Stimulated activated naive CD4-positive, alpha-beta T cell (primary cell): ENCODE data around the gene RRM2.

Experiments used
- DNase-seq, 6 experiments: peaks; one replicate each; lab custom pipeline; 2025; lab: John Stamatoyannopoulos, UW

Gene RRM2

DNA sequence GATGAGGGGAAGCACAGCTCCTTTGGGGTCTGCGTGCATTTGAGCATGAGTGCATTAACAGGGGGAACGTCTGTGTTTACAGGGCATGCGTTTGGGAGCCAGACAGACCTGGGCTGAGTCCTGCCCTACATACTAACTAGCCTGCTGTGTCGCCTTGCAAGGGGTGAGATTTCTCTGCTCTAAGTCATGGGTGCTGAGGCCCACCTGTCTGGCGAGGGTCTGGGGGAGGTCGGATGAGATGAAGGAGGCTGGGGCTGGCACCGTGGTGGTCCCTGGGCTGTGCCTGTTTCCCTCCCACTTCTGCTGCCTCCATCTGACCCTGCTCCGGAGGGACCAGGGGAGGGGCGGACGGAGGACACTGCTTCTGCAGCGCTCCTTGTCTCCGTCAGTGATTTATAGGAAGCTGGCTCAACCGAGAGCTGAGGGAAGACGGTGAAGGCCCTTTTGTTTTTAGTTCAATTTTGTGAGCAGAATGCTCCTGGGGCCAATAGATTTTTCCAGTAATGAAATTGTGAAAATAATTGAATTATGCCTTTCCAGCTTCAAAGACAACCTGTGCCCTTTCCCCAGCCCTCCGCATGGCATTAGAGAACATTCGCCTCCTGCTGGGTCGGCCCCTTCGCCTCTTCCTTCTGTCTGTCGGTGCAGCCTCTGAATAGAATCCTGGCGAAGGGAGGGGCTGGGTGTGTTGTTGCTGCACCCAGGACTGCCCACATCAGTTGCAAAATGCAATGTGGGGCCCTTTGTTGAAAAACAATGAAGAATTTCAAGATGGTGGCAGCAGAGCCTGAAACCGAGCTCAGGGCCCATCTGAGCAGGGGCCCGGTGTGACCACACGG, 49.7 kb downstream of the RRM2 start:
- no peak for DNase-seq

GRCh38 chr2:10173258-10174005, 50.9 kb downstream of the RRM2 start:
- DNase-seq: no peak

DNA sequence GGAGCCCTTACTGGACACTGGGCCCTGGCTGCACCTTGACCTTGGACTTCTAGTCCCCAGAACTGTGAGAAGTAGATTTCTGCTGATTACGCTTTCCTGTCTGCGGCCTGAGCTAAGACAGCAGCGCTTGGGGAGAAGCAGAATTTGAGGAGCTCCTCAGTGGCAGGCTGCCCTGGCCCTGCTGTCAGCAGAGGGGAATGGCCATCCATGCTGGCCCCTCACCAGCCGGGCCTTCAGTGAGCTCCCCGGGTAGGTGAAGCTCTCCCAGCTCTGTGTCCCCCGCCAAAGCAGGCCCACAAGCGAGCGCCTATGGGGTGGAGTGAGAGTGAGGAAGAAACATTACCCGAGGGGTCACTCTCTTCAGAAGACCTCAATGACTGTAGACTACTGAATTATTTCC, 51.6 kb downstream of the RRM2 start:
- DNase-seq: no peak

DNA sequence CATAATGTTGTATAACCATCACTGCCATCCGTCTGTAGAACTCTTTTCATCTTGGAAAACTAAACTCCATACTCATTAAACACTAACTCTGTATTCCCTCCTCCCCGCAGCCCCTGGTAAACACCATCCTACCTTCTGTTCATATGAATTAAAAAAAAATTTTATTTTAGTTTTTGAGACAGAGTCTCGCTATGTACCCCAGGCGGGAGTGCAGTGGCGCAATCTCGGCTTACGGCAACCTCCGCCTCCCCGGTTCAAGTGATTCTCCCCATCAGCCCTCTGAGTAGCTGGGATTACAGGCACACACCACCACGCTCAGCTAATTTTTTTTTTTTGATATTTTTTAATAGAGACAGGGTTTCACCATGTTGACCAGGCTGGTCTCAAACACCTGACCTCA, 52.9 kb downstream of the RRM2 start:
- no peak for DNase-seq

DNA sequence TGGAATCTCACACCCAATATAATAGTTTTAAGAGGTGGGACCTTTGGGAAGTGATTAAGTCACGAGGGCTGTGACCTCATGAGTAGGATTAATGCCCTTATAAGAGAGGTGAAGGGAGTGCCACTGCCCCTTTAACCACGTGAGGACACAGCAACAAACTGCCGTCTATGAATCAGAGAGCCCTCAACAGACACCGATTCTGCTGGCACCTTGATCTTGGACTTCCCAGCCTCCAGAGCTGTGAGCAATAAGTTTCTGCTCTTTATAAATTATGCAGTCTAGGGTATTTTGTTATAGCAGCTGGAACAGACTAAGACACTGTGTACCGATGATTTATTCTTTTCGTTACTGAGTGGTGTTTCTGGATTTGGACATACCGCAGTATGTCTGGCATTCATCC, 56.2 kb downstream of the RRM2 start:
- no peak for DNase-seq

GRCh38 chr2:10179422-10179821, 56.9 kb downstream of the RRM2 start:
- DNase-seq: no peak

DNA sequence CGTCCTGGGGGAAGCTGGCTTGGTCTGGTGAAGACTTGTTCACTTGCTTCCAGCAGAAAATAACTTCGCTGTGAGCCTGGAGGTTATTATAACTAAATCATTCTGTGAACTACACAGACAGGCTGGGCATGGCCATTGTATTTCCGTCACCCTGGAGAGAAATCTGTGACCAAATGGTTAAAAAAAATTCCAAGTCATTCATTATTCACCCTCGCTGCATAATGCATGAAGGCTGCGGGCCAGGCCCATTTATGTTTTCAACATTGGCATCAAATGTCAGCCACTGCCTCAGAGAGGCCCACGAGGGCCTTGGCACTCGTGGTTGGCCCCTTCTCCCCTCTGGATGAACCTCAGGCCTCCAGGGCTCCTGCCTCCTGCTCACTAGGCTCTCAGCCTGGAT, 57.7 kb downstream of the RRM2 start:
- DNase-seq: no peak
